Trophoblast cell (in vitro differentiated cells and primary cell): ENCODE measurements around the gene SZRD1.

ENCODE experiments used
- DNase-seq, 2 donors: peaks; one replicate each; pipeline ENCODE4 v3.0.0-alpha.2; 2016
- H2AFZ ChIP-seq: 2 replicates; pipeline ENCODE4 v1.6.1; 2013; ENCODE audit warnings: low read length, moderate library complexity, mild to moderate bottlenecking; ENCODE audit not compliant: insufficient read depth, poor library complexity
- H2AK5ac ChIP-seq: 2 replicates; pipeline ENCODE4 v1.6.1; 2013; ENCODE audit warnings: mild to moderate bottlenecking, low read length
- H2BK120ac ChIP-seq: 2 replicates; pipeline ENCODE4 v1.6.1; 2013; ENCODE audit warnings: low read length, mild to moderate bottlenecking, moderate library complexity; ENCODE audit not compliant: insufficient read depth, poor library complexity
- H2BK12ac ChIP-seq: 2 replicates; pipeline ENCODE4 v1.6.1; 2013; ENCODE audit warnings: mild to moderate bottlenecking, low read length, moderate library complexity
- H2BK5ac ChIP-seq: 2 replicates; pipeline ENCODE4 v1.6.1; 2013; ENCODE audit warnings: low read length, low read depth, moderate library complexity, mild to moderate bottlenecking; ENCODE audit not compliant: poor library complexity
- H3K14ac ChIP-seq: 2 replicates; pipeline ENCODE4 v1.6.1; 2013; ENCODE audit warnings: mild to moderate bottlenecking, low read length
- H3K18ac ChIP-seq: 2 replicates; pipeline ENCODE4 v1.6.1; 2013; ENCODE audit warnings: mild to moderate bottlenecking, low read length
- H3K23ac ChIP-seq: 2 replicates; pipeline ENCODE4 v1.6.1; 2013; ENCODE audit warnings: low read length
- H3K27ac ChIP-seq: 2 replicates; pipeline ENCODE4 v1.5.1; 2013; ENCODE audit warnings: low read depth, mild to moderate bottlenecking, inconsistent platforms, low read length, moderate library complexity
- H3K27me3 ChIP-seq: 2 replicates; pipeline ENCODE4 v1.6.1; 2013; ENCODE audit warnings: inconsistent platforms, mild to moderate bottlenecking, low read length, moderate library complexity; ENCODE audit not compliant: insufficient read depth
- H3K36me3 ChIP-seq, 2 experiments: 1 replicate in 1 of 2; 2 replicates in 1 of 2; pipeline ENCODE4 v1.6.1; 2013; ENCODE audit warnings: low read length in 2 of 2, mild to moderate bottlenecking in 2 of 2, moderate library complexity in 1 of 2; ENCODE audit not compliant: insufficient read depth in 2 of 2, control insufficient read depth in 1 of 2
- H3K4ac ChIP-seq: 2 replicates; pipeline ENCODE4 v1.6.1; 2013; ENCODE audit warnings: low read depth, mild to moderate bottlenecking, low read length, moderate library complexity
- H3K4me1 ChIP-seq, 2 experiments: 1 replicate in 1 of 2; 2 replicates in 1 of 2; pipeline ENCODE4 v1.6.1; 2013; ENCODE audit warnings: low read length in 2 of 2, mild to moderate bottlenecking in 2 of 2, moderate library complexity in 1 of 2; ENCODE audit not compliant: insufficient read depth in 2 of 2, control insufficient read depth in 1 of 2
- H3K4me2 ChIP-seq: 2 replicates; pipeline ENCODE4 v1.6.1; 2013; ENCODE audit warnings: inconsistent platforms, mild to moderate bottlenecking, low read length, moderate library complexity
- H3K4me3 ChIP-seq: 2 replicates; pipeline ENCODE4 v1.5.1; 2013; ENCODE audit warnings: mild to moderate bottlenecking, low read depth, low read length, inconsistent platforms
- H3K79me1 ChIP-seq: one replicate; pipeline ENCODE4 v1.6.1; 2013; ENCODE audit warnings: low read length
- H3K79me2 ChIP-seq: 2 replicates; pipeline ENCODE4 v1.6.1; 2013; ENCODE audit warnings: low read length, mild to moderate bottlenecking; ENCODE audit not compliant: control insufficient read depth, insufficient read depth, poor library complexity
- H3K9ac ChIP-seq: 2 replicates; pipeline ENCODE4 v1.6.1; 2013; ENCODE audit warnings: mild to moderate bottlenecking, low read length
- H3K9me3 ChIP-seq: 2 replicates; pipeline ENCODE4 v1.6.1; 2013; ENCODE audit warnings: low read depth, mild to moderate bottlenecking, control low read depth, inconsistent platforms, low read length; ENCODE audit not compliant: insufficient read depth
- H4K12ac ChIP-seq: 2 replicates; pipeline ENCODE4 v1.6.1; 2013; ENCODE audit warnings: low read depth, mild to moderate bottlenecking, low read length, moderate library complexity
- H4K8ac ChIP-seq: 2 replicates; pipeline ENCODE4 v1.6.1; 2013; ENCODE audit warnings: low read depth, mild to moderate bottlenecking, low read length, moderate library complexity
- H4K91ac ChIP-seq: one replicate; pipeline ENCODE4 v1.6.1; 2013; ENCODE audit warnings: low read depth, mild to moderate bottlenecking, low read length, moderate library complexity
- WGBS: extraction: QIAGEN DNeasy Blood & Tissue Kit; methylation state at CpG from one replicate; pipeline ENCODE4 v1.1.7; 2013; ENCODE audit warnings: missing lambda C conversion rate; ENCODE audit not compliant: insufficient read length, insufficient coverage; ENCODE audit errors: extremely low coverage; 5-methylcytosine and 5-hydroxymethylcytosine counted together

The SZRD1 gene

DNA sequence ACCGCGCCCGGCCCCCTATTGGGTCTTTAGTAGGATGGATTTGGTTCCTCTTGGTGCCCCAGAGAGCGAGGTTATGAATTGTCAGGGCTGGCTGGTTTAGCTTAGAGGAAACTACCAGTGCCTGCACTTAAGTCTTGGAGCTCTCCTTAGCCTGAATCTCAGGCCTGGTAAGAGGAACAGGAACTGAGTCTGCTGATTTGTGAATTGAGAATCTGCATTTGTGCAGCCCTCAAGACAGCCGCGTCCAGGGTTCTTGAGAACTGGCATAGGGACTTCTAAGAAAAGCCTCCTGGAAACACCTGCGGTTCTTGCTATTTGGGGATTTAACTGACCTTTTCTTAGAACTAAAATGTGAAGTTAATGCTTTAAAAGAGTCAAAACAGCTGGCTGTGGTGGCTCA, 75.2 kb downstream of the SZRD1 start:
- peaks cover 9% of the 10 kb centered on the region for H3K79me2 ChIP-seq
- WGBS: no CpG with 5 or more reads among the region's 7 CpGs

GRCh38 chr1:16442941-16443340, 75.9 kb downstream of the SZRD1 start:
- Histone ChIP-seq H3K27me3 (no peaks in the 10 kb centered on the region), H3K18ac (no peak overlapping the region), H2BK120ac (no peak overlapping the region), H2BK5ac (no peak overlapping the region), H3K14ac (no peak overlapping the region), H3K79me2 (peaks cover 9% of the 10 kb centered on the region), H3K4me1 (peaks cover 2 to 6% of the 10 kb centered on the region in 2 experiments), H2BK12ac (no peak overlapping the region), H2AFZ (no peak overlapping the region), H3K36me3 (peaks cover 47 to 51% of the 10 kb centered on the region in 2 experiments), H3K4ac (no peak overlapping the region), H4K91ac (no peak overlapping the region), H3K9ac (no peak overlapping the region), H3K9me3 (no peaks in the 10 kb centered on the region), H4K8ac (no peak overlapping the region), H4K12ac (no peak overlapping the region), H3K27ac (no peak overlapping the region), H3K4me3 (no peak overlapping the region), H3K23ac (no peak overlapping the region), H2AK5ac (no peak overlapping the region), H3K79me1 (peaks cover 9% of the 10 kb centered on the region), H3K4me2 (no peak overlapping the region)
- WGBS: no CpG with 5 or more reads among the region's 2 CpGs
- DNase-seq: no peak

More for the DNA sequence above, 75.2 kb downstream of the SZRD1 start:
- no peak for DNase-seq
- Histone ChIP-seq H2BK12ac (peak overlapping the region; percentile 13), H2BK5ac (no peak overlapping the region), H4K8ac (no peak overlapping the region), H3K9me3 (no peaks in the 10 kb centered on the region), H3K27me3 (no peaks in the 10 kb centered on the region), H3K18ac (no peak overlapping the region), H2AK5ac (no peak overlapping the region), H3K36me3 (peaks cover 40 to 46% of the 10 kb centered on the region in 2 experiments), H3K23ac (no peak overlapping the region), H3K4me2 (no peak overlapping the region), H3K4ac (peak overlapping the region; percentile 47), H3K79me1 (peaks cover 9% of the 10 kb centered on the region), H3K27ac (no peak overlapping the region), H2AFZ (no peak overlapping the region), H3K4me1 (peaks cover 2 to 6% of the 10 kb centered on the region in 2 experiments), H3K9ac (no peak overlapping the region), H4K91ac (no peak overlapping the region), H3K4me3 (no peak overlapping the region), H4K12ac (no peak overlapping the region), H3K14ac (no peak overlapping the region), H2BK120ac (no peak overlapping the region)

DNA sequence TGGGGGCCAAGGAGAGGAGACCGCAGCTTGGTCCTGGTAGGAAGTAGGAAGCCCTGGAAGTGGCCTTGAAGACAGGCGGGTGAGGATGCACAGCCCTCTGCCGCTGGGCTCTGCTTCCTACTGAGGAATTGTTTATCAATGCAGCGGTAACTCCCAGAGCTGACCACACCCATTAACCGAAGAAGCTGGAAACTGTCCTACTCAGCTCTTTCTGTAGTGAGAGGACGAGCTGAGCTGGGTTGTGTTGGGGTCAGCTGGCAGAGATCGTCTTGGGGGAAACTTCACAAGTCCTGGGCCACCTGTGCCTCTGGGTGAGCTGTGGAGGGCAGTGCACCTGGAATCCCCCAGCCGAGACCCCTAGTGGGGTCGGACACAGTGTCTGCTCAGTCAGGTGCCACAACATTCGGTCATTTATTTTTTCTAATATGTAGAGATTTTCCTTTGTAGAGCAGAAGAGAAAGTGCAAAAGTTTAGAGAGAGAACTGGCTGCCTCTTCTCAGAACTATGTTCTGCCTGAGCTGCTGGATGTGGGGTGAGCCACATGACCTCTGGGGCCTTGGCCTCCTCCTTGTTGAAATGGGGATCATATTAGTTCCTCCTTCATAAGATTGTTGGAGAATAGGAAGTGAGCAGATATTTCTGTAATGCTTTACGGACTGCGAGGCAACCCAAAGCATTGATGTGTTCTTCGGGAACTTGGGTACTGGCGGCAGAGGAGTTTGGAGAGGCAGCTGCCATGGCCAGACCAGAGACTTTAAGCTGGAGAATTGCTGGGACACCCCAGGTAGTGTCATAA, 77.1 kb downstream of the SZRD1 start:
- peaks cover 59 to 62% of the 10 kb centered on the region in 2 experiments for H3K36me3 ChIP-seq
- H4K12ac ChIP-seq: no peak overlapping the region
- no peak overlapping the region for H2AFZ ChIP-seq
- H3K4me3 ChIP-seq: no peak overlapping the region
- H3K23ac ChIP-seq: no peak overlapping the region
- no peak overlapping the region for H3K4me2 ChIP-seq
- H3K4ac ChIP-seq: no peak overlapping the region
- H3K9me3 ChIP-seq: no peaks in the 10 kb centered on the region
- no peak overlapping the region for H2BK12ac ChIP-seq
- H4K91ac ChIP-seq: no peak overlapping the region
- H3K79me1 ChIP-seq: peaks cover 9% of the 10 kb centered on the region
- H3K9ac ChIP-seq: no peak overlapping the region
- no peak overlapping the region for H2BK120ac ChIP-seq
- no peak overlapping the region for H3K18ac ChIP-seq
- no CpG with 5 or more reads among the region's 14 CpGs for WGBS
- H3K79me2 ChIP-seq: peaks cover 9% of the 10 kb centered on the region
- no peak overlapping the region for H3K14ac ChIP-seq
- H2AK5ac ChIP-seq: no peak overlapping the region
- no peak overlapping the region for H2BK5ac ChIP-seq
- no peak overlapping the region for H4K8ac ChIP-seq
- H3K27ac ChIP-seq: no peak overlapping the region
- DNase-seq: no peak
- no peaks in the 10 kb centered on the region for H3K27me3 ChIP-seq
- H3K4me1 ChIP-seq: peaks cover 2 to 6% of the 10 kb centered on the region in 2 experiments

- H3K18ac ChIP-seq: no peak overlapping the region
- no peak overlapping the region for H2BK120ac ChIP-seq
- H3K23ac ChIP-seq: no peak overlapping the region
- H3K14ac ChIP-seq: no peak overlapping the region
- no peak overlapping the region for H3K4ac ChIP-seq
- H2AFZ ChIP-seq: no peak overlapping the region
- H3K9ac ChIP-seq: no peak overlapping the region
- H3K4me3 ChIP-seq: no peak overlapping the region
- H3K4me2 ChIP-seq: no peak overlapping the region
- no peak overlapping the region for H2AK5ac ChIP-seq
- no peak overlapping the region for H2BK5ac ChIP-seq
- H4K12ac ChIP-seq: no peak overlapping the region
- H3K27me3 ChIP-seq: no peaks in the 10 kb centered on the region
- no peak for DNase-seq
- H3K4me1 ChIP-seq: peaks cover 2 to 5% of the 10 kb centered on the region in 2 experiments
- H4K91ac ChIP-seq: no peak overlapping the region
- H3K79me2 ChIP-seq: peaks cover 9% of the 10 kb centered on the region
- H3K9me3 ChIP-seq: no peaks in the 10 kb centered on the region
- H3K36me3 ChIP-seq: peaks cover 66 to 68% of the 10 kb centered on the region in 2 experiments
- no CpG with 5 or more reads among the region's 4 CpGs for WGBS
- no peak overlapping the region for H4K8ac ChIP-seq
- H2BK12ac ChIP-seq: no peak overlapping the region
- peaks cover 9% of the 10 kb centered on the region for H3K79me1 ChIP-seq
- H3K27ac ChIP-seq: no peak overlapping the region
Measured at GRCh38 chr1:16445052-16445451, 78.0 kb downstream of the SZRD1 start.
